PFSK-1 (cell line): ENCODE results near the gene CIP2A.

Experiments
- FOXP2 ChIP-seq: optimal IDR thresholded peaks from 2 replicates; pipeline ENCODE3; 2011; ENCODE audit warnings: borderline replicate concordance, control low read depth, inconsistent platforms; ENCODE audit not compliant: insufficient read depth; ENCODE audit errors: extremely low read length, extremely low read depth
- POLR2AphosphoS5 ChIP-seq: IDR thresholded peaks from 2 replicates; pipeline ENCODE4 v1.6.1; 2012; ENCODE audit warnings: low read depth, mild to moderate bottlenecking, control low read depth, low read length, moderate library complexity
- REST ChIP-seq, 2 experiments: IDR thresholded peaks; 2 replicates each; pipeline versions ENCODE4 v1.6.1 to v1.8.0; 2011 to 2012; ENCODE audit warnings: low read depth in 2 of 2, low read length in 2 of 2, control low read depth in 1 of 2, inconsistent platforms in 1 of 2, mild to moderate bottlenecking in 1 of 2, moderate library complexity in 1 of 2; ENCODE audit not compliant: insufficient read depth in 1 of 2
- SIN3A ChIP-seq: IDR thresholded peaks from 2 replicates; pipeline ENCODE4 v1.6.1; 2012; ENCODE audit warnings: mild to moderate bottlenecking, low read length, moderate library complexity, borderline replicate concordance; ENCODE audit not compliant: insufficient read depth
- TAF1 ChIP-seq: IDR thresholded peaks from 2 replicates; pipeline ENCODE4 v1.6.1; 2012; ENCODE audit warnings: low read length, control low read depth, borderline replicate concordance; ENCODE audit not compliant: insufficient read depth

GRCh38 chr3:108548886-108549285 lies 40.4 kb downstream of the CIP2A start:
- TF ChIP-seq SIN3A (no peak), POLR2AphosphoS5 (no peak), REST (IDR thresholded peaks at IDR 0.05; ENCODE audit: insufficient read depth in 1 of 2, low read depth in 2 of 2, low read length in 2 of 2) (no peak), TAF1 (no peak), FOXP2 (no peak)
